T1000 (cell line): ENCODE measurements around the gene LIPT2.

Experiments
- DNase-seq: peaks from one replicate; lab custom pipeline; 2025; ENCODE audit warnings: mixed read lengths; lab: John Stamatoyannopoulos, UW

Gene LIPT2

GRCh38 chr11:74504100-74504691, 10.7 kb upstream of the LIPT2 start:
- no peak for DNase-seq

- DNase-seq: no peak
Observed at GRCh38 chr11:74494916-74495315, 1.4 kb upstream of the LIPT2 start.

DNA sequence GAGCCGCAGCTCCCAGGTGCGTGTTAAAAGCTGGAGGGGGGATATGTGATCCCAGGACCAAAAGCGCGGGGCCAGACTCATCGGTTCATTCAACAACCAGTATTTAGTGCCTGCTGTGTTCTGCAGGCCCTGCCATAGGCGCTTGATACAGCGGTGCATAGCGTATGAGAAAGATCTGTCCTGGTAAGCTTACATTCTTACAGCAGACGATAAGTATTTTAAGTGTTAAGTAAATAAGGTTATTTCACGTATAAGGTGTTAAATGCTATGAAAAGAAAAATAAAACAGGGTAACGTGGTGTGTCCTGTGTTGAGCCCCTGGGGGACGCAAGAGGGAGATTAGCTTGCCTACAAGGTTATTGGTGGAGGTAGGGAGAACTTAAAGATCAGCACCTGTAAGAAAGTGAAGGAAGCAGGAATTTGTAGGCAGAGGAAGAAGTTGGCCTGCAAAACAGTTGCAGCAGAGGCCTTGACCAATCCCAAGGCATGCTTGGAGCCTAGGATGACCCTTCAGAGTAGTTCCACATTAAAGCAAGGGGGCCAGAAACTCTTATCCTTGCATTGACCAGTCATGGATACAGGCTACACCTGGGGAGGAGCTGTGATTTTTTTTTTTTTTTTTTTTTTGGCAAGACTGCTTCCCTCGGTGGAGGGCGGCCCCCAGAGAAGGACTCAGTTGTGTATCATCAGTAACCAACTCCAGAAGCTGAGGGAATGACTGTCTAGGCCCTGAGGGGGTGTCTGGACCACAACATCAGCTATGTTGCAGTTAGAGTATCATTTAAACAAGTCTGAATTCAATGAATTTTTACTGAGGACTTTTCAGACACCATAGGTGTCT, 487 bp upstream of the LIPT2 start:
- DNase-seq: no peak

GRCh38 chr11:74492084-74492483, 1.4 kb downstream of the LIPT2 start:
- DNase-seq: no peak

DNA sequence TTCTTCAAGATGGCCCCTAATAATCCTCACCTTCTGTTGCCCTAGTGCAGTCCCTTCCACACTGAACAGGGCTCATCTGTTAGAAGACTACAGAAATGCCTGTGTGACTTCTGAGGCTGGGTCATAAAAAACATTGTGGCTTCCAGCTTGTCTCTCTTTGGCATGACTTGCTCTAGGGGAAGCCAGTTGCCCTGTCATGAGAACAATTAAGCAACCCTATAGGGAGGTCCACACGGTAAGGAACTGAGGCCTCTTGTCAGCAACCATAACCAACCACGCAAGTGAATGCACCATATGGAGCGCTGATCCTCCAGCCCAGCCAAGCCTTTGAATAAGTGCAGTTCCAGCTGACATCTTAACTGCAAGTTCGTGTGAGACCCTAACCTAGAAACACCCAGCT, 2.6 kb downstream of the LIPT2 start:
- no peak for DNase-seq

GRCh38 chr11:74487875-74488274, 5.6 kb downstream of the LIPT2 start:
- DNase-seq: no peak

DNA sequence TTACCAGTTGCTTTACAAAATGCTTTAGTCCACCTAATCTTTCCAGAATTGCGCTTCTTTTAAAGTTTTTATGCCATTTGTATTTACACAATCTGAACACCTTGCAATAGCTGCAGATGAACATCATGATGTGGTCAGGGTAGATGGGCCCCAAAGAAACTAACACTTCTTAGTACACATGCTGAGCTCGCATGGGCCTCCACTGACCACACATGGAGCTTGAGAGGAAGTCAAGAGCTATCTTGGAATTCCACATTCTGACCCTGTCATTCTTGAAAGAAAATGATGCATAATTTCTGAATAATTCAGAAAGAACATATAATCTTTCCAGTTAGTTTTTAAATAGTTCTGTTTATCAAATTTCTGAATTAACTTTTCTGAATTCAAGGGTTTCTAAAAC, 7.7 kb downstream of the LIPT2 start:
- DNase-seq: no peak

GRCh38 chr11:74480688-74481417, 12.7 kb downstream of the LIPT2 start:
- DNase-seq: no peak

- DNase-seq: no peak
Observed at GRCh38 chr11:74479732-74480123, 13.8 kb downstream of the LIPT2 start.

GRCh38 chr11:74478877-74479731, 14.4 kb downstream of the LIPT2 start:
- DNase-seq: no peak

- DNase-seq: no peak
Observed at GRCh38 chr11:74476536-74476935, 17.0 kb downstream of the LIPT2 start.

DNA sequence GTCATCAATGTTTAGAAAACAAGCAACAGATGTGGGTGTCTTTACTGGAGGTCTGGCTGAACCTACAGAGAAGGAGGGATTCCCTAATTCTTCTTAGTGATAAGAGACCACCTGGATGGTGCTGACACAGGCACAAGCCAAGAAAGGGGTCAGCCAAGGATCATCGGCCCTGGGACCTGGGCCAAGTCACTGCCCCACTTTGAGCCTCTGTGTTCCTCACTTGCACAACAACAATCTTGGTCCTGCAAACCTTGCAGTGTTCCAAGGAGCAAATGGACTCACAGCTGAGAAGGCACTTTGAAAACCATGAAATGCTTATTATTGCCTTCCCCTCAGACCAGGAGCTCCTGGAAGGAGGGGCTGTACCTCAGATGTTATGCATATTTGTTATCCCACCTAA, 19.2 kb downstream of the LIPT2 start:
- no peak for DNase-seq

GRCh38 chr11:74473382-74474173, 19.9 kb downstream of the LIPT2 start:
- DNase-seq: no peak

DNA sequence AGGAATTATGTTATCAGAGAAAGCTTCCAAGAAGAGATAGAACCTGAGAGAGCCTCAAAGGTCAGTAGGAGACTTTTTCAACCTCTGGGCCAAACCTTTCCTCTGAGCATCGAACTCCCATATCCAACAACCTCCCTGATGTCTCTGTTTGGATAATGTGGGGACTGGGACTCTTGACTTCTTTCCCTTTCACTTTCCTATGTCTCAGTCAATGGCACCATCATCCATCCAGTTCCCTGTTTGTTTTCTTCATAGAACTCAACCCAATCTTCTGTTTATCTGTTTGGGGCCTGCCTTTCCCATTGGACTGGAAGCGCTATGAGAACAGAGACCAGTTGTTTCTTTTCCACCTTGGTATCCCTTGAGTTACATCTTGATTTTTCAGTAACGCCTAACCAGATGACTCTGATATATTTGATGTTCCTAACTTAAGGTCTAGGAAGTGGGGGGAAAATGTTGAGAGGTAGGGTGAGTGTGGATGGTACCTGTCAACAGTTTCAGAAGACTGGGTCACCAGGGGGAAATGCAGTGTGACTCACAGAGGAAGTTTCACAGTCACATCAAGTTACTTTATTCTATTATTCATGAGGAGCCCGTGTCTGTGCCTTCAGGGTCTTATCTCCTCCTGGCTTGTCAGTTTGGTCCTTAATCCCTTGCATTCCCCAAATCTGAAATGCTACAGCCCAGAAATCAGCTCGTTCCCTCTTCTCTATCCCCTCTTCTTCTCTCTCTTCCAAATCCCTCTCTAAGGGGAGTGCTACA, 21.7 kb downstream of the LIPT2 start:
- DNase-seq: no peak

DNA sequence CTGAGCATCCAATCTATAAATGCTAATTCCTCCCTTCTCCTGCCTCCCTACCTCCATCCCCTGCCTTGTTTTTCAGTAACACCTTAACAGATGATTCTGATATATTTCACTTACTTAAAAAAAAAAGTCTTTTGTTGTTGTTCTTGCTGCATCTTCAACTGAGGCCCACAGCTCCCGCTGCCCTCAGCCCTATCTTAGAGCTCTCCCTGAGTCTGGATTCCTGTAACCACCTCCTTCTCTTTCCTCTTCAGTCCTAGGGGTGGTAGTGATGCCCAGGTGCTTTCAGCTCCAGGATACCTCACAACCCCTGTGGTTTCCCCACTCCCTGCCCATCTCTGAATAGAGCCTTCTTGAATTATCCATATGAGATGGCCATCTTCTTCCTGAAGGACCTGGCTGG, 22.5 kb downstream of the LIPT2 start:
- DNase-seq: no peak

DNA sequence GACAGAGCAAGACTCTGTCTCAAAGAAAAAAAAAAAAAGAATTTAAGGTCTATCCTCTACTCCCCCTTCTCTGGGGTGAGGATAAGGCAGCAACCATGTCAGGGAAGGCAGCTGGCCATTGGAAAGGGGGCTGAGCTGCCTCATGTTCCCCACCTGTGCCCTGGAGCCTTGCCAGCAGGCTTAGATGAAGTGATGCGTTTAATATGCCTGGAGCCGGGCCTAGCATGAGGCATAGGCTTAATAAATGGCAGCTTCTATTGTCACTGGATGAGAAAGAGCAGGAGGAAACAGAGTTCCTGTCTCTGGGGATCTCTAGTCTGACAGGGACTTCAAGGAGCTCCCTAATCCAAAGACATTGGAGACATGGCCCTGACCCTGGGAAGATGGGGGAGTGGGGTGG, 23.0 kb downstream of the LIPT2 start:
- no peak for DNase-seq

GRCh38 chr11:74468936-74469335, 24.6 kb downstream of the LIPT2 start:
- no peak for DNase-seq

- no peak for DNase-seq
Observed at GRCh38 chr11:74468521-74468920, 25.0 kb downstream of the LIPT2 start.

GRCh38 chr11:74468058-74468457, 25.5 kb downstream of the LIPT2 start:
- no peak for DNase-seq
